ENCODE data around the gene RAP2A. TPM values are rescaled to one million over a fixed set of nuclear protein-coding genes. Genes with fewer than 3 reads are reported as not detected.

The RAP2A gene
- total and polyA plus RNA-seq, 10 of the 15 experiments (the other 5 are each of a cell fraction or from before 2014, with no cell fraction given), result 3.5 to 35.1 (median 14.9) TPM

DNA sequence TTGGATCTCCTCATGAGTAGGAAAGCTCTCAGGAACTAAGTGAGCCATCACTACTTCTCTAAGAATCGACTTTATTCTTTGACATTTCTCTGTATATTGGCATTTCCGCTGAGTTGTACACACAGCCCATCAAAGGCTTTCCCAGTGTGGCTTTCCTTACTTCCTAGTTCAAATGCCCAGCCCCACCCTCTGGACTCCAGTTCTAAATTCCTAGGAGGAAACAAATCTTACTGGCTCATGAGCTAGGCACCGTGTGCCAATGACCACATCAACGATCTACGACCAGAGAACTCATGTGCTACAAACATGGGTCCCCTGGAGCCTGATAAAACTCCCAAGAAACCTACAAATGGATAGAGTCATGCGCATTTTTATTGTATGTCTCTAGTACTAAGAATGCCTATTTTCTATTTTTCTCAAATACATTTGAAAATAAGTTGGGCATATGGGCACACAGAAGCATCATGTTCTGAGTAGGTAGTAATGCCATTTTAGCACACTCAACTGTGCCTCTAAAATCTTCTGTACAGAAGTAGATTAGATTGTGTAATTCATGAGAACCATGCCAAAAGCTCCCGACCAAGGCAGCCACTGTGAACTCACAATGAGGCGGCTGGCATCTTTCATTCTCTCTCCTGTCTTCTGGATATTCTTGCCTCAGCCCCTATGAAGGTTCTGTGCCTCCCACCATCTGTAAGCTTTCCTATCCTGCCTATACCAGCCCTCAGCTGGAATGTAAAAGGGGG is 10.5 kb upstream of the RAP2A start (continued):
- TF ChIP-seq, protein P1, sequence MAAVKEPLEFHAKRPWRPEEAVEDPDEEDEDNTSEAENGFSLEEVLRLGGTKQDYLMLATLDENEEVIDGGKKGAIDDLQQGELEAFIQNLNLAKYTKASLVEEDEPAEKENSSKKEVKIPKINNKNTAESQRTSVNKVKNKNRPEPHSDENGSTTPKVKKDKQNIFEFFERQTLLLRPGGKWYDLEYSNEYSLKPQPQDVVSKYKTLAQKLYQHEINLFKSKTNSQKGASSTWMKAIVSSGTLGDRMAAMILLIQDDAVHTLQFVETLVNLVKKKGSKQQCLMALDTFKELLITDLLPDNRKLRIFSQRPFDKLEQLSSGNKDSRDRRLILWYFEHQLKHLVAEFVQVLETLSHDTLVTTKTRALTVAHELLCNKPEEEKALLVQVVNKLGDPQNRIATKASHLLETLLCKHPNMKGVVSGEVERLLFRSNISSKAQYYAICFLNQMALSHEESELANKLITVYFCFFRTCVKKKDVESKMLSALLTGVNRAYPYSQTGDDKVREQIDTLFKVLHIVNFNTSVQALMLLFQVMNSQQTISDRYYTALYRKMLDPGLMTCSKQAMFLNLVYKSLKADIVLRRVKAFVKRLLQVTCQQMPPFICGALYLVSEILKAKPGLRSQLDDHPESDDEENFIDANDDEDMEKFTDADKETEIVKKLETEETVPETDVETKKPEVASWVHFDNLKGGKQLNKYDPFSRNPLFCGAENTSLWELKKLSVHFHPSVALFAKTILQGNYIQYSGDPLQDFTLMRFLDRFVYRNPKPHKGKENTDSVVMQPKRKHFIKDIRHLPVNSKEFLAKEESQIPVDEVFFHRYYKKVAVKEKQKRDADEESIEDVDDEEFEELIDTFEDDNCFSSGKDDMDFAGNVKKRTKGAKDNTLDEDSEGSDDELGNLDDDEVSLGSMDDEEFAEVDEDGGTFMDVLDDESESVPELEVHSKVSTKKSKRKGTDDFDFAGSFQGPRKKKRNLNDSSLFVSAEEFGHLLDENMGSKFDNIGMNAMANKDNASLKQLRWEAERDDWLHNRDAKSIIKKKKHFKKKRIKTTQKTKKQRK (IDR thresholded peaks at IDR 0.05; ENCODE audit: low read depth, low read length), result no peak

DNA sequence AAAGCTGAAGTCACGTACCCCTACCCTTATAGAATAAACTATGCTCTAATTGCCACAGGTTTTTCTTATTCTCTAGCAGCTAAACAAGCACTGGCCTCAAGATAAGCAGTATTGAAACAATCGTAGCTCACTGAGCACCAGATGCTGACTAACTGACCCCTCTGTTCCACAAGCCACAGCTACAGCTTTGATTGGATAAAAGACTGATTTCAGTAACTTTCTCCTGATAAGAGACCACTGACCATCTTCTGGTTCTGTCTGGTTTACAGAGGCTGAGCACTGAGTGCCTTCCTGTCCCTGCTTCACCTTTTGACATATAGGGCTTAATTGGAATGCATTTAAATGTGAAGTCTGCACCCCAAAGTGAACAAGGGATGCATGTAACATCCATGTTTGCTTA is 8.4 kb upstream of the RAP2A start:
- FAIRE-seq (no peak), DNase-seq (ENCODE audit: low read depth, low spot score) (no peak), ATAC-seq (no peak; the same call in 2 of the 3 replicates)
- no peak overlapping the region for H3K9ac ChIP-seq (ENCODE audit: control insufficient read depth, insufficient read depth, low read length)
- RAD21 ChIA-PET (ENCODE audit: unreplicated experiment), result interaction anchor here (1.0 kb wide), 1 partner anchor 149 kb away, joined by 3 read pairs; no protein-coding TSS in a partner anchor
- in situ Hi-C loops (cut with MboI) (loop anchor here (25.0 kb wide), 2 partner anchors 1137 to 1738 kb away; partner anchors contain the start of gene DNAJC3), intact Hi-C loops (cut with micrococcal nuclease; ENCODE audit: unreplicated experiment) (no loop called here)
- H3K36me3 ChIP-seq (ENCODE audit: control insufficient read depth in 2 of 2, insufficient read depth in 2 of 2, low read length in 1 of 2), result no peaks in the 10 kb centered on the region
- 48% methylated on average over 2 of the region's 2 CpGs for WGBS (ENCODE audit: insufficient coverage, insufficient replicate concordance, low lambda C conversion rate, missing lambda C conversion rate)
- H4K20me1 ChIP-seq (ENCODE audit: control insufficient read depth, insufficient read depth), result no peaks in the 10 kb centered on the region
- SMC1A ChIA-PET (ENCODE audit: uncharacterized antibody, unreplicated experiment), result interaction anchor here (1.3 to 1.6 kb wide), 3 partner anchors 10 to 42 kb away, joined by 3 to 4 read pairs (median 4); no protein-coding TSS in a partner anchor
- H3K27ac ChIP-seq (ENCODE audit: control insufficient read depth, insufficient read depth), result no peak overlapping the region
- no peak for TF ChIP-seq WRNIP1 (IDR thresholded peaks at IDR 0.05; ENCODE audit: borderline replicate concordance, low read depth, low read length)
- no peak for TF ChIP-seq RAD51 (IDR thresholded peaks at IDR 0.05)
- no peak for TF ChIP-seq ZNF384 (IDR thresholded peaks at IDR 0.05; ENCODE audit: borderline replicate concordance, low read depth, low read length)
- TF ChIP-seq ZNF217 (IDR thresholded peaks at IDR 0.05), result no peak
- no peak for TF ChIP-seq ZNF622 (IDR thresholded peaks at IDR 0.05)
- TF ChIP-seq ZBED1 (IDR thresholded peaks at IDR 0.05; ENCODE audit: borderline replicate concordance), result no peak
- no peak for TF ChIP-seq NFYB (IDR thresholded peaks at IDR 0.05; ENCODE audit: insufficient read depth, low read depth, low read length)
- no peak for TF ChIP-seq SREBF1 (IDR thresholded peaks at IDR 0.05; ENCODE audit: low read length)
- TF ChIP-seq MEF2B (IDR thresholded peaks at IDR 0.05; ENCODE audit: partially characterized antibody, poor library complexity, severe bottlenecking), result no peak
- TF ChIP-seq, protein P2, sequence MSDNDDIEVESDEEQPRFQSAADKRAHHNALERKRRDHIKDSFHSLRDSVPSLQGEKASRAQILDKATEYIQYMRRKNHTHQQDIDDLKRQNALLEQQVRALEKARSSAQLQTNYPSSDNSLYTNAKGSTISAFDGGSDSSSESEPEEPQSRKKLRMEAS (IDR thresholded peaks at IDR 0.05; ENCODE audit: low read depth, low read length), result no peak
- TF ChIP-seq, protein P3, sequence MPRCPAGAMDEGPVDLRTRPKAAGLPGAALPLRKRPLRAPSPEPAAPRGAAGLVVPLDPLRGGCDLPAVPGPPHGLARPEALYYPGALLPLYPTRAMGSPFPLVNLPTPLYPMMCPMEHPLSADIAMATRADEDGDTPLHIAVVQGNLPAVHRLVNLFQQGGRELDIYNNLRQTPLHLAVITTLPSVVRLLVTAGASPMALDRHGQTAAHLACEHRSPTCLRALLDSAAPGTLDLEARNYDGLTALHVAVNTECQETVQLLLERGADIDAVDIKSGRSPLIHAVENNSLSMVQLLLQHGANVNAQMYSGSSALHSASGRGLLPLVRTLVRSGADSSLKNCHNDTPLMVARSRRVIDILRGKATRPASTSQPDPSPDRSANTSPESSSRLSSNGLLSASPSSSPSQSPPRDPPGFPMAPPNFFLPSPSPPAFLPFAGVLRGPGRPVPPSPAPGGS (IDR thresholded peaks at IDR 0.05; ENCODE audit: borderline replicate concordance, insufficient read depth, low read depth, low read length, poor library complexity, severe bottlenecking), result no peak
- no peak for TF ChIP-seq ETV6 (conservative IDR thresholded peaks at IDR 0.05 in 1 of 2, IDR thresholded peaks at IDR 0.05 in 1 of 2; ENCODE audit: borderline replicate concordance in 1 of 2, low read depth in 1 of 2)
- TF ChIP-seq HCFC1 (IDR thresholded peaks at IDR 0.05; ENCODE audit: low read length), result no peak
- no TSS peak for BruUV-seq (replicated peaks)
- POLR2A ChIA-PET, result interaction anchor here (0.6 kb wide), 1 partner anchor 135 kb away, joined by 4 read pairs; no protein-coding TSS in a partner anchor
- H2AFZ ChIP-seq (ENCODE audit: control insufficient read depth, low read depth, low read length), result no peak overlapping the region
- H3K79me2 ChIP-seq (ENCODE audit: control insufficient read depth, insufficient read depth, low read length), result no peaks in the 10 kb centered on the region
- CTCF ChIA-PET, result no interaction called here
- H3K4me1 ChIP-seq (ENCODE audit: control insufficient read depth, insufficient read depth, low read length), result no peaks in the 10 kb centered on the region
- no peak overlapping the region for H3K4me2 ChIP-seq (ENCODE audit: control insufficient read depth, insufficient read depth)
- no peak overlapping the region for H3K4me3 ChIP-seq
- no peaks in the 10 kb centered on the region for H3K9me3 ChIP-seq (replicated peaks; ENCODE audit: control insufficient read depth, insufficient read depth, low read length)
- H3K27me3 ChIP-seq (replicated peaks in 1 of 2; ENCODE audit: control insufficient read depth in 2 of 2, insufficient read depth in 2 of 2, low read length in 1 of 2), result no peaks in the 10 kb centered on the region
